ENCODE results near the gene STK32C. TPM values are rescaled to one million over a fixed set of nuclear protein-coding genes. Genes with fewer than 3 reads are reported as not detected.

Gene STK32C
- total RNA-seq, 1 donor: 4.2 TPM

GRCh38 chr10:132314336-132314735 lies 6.6 kb upstream of the STK32C start:
- no peaks in the 10 kb centered on the region for H3K9me3 ChIP-seq (ENCODE audit: low read depth, low read length)
- peaks cover 2% of the 10 kb centered on the region for H3K27me3 ChIP-seq (ENCODE audit: insufficient read depth, low read length)
- peaks cover under 1% of the 10 kb centered on the region for H3K4me1 ChIP-seq (ENCODE audit: insufficient read depth, low read length)

GRCh38 chr10:132313865-132314264 lies 6.1 kb upstream of the STK32C start:
- Histone ChIP-seq H3K4me1 (ENCODE audit: insufficient read depth, low read length) (peaks cover 5% of the 10 kb centered on the region), H3K27me3 (ENCODE audit: insufficient read depth, low read length) (peaks cover 3% of the 10 kb centered on the region), H3K9me3 (ENCODE audit: low read depth, low read length) (no peaks in the 10 kb centered on the region), H3K4me3 (ENCODE audit: low read length) (no peak overlapping the region)

More at GRCh38 chr10:132314336-132314735, 6.6 kb upstream of the STK32C start:
- H3K4me3 ChIP-seq (ENCODE audit: low read length): no peak overlapping the region

- Histone ChIP-seq H3K4me3 (ENCODE audit: low read length) (no peak overlapping the region), H3K9me3 (ENCODE audit: low read depth, low read length) (no peaks in the 10 kb centered on the region)
Observed at GRCh38 chr10:132313305-132313704, 5.6 kb upstream of the STK32C start.

GRCh38 chr10:132311338-132311939 lies 3.7 kb upstream of the STK32C start:
- Histone ChIP-seq H3K9me3 (ENCODE audit: low read depth, low read length) (no peaks in the 10 kb centered on the region), H3K4me3 (ENCODE audit: low read length) (no peak overlapping the region), H3K27me3 (ENCODE audit: insufficient read depth, low read length) (peaks cover 3% of the 10 kb centered on the region), H3K4me1 (ENCODE audit: insufficient read depth, low read length) (peaks cover 18% of the 10 kb centered on the region)

More at GRCh38 chr10:132313305-132313704, 5.6 kb upstream of the STK32C start:
- Histone ChIP-seq H3K4me1 (ENCODE audit: insufficient read depth, low read length) (peaks cover 10% of the 10 kb centered on the region), H3K27me3 (ENCODE audit: insufficient read depth, low read length) (peaks cover 3% of the 10 kb centered on the region)

DNA sequence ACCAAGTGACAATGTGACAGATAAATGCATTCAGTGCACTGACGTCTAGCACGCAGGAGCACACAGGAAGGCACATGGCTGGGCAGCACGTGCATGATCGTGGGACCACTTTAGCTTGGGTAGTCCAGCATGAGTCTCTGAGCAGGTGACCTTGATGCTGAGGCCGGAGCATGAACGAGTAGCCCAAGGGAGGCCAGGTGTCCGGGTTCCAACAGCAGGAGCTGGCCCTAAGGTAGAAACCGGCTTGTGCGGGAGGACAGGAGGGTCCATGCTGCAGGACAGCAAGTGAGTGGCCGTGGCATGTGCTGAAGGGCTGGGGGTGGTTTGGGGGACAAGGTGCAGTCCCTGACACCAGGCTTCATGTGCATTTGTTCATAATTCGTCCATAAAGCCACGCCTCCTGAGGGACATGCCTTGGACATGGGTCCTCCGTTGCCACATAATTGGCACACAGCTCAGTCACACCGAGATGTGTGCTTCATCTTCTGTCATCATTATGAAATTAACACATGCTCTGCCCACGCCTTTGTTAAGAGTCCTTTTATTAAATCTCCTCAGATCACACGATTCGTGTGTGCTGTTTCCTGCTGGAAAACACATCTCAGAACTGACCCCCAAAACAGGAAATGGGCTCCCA lies 3.1 kb upstream of the STK32C start:
- Histone ChIP-seq H3K4me3 (ENCODE audit: low read length) (no peak overlapping the region), H3K27me3 (ENCODE audit: insufficient read depth, low read length) (peaks cover 6% of the 10 kb centered on the region), H3K4me1 (ENCODE audit: insufficient read depth, low read length) (peaks cover 22% of the 10 kb centered on the region), H3K9me3 (ENCODE audit: low read depth, low read length) (no peaks in the 10 kb centered on the region)

DNA sequence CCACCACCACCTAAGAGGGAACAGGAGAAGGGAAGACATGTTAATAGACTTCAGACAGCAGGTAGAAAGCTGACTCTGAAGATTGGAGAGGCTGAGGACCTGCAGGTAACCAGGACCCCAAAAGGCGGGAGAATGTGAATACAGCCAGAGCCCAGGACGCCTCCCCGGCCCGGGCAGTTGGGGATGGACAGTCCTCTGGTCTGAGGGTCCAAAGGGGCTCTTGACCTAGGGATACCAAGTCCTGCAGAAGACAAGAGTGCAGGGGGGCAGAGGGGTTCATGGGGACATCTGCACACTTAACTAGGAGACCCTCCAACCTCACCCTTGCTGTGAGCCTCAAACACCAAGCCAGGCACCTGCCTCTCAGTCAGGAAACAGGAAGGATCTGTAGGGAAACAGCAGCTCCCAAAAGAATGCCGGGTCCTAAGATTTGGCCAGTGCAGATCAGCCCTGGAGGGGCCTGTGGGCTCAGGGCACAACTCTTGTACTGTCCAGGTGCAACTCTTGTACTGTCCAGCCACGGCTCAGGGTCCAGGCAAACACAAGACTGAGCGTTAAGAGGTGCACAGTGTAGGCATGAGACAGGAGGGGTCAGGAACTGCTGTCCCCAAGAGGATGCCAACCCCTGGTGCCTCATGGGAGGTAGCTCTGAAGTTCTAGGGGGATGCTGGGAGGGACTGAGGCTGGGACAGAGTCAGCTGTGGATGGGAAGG lies 2.3 kb upstream of the STK32C start:
- no peaks in the 10 kb centered on the region for H3K9me3 ChIP-seq (ENCODE audit: low read depth, low read length)
- peaks cover 6% of the 10 kb centered on the region for H3K27me3 ChIP-seq (ENCODE audit: insufficient read depth, low read length)
- no peak overlapping the region for H3K4me3 ChIP-seq (ENCODE audit: low read length)
- H3K4me1 ChIP-seq (ENCODE audit: insufficient read depth, low read length): peaks cover 26% of the 10 kb centered on the region

DNA sequence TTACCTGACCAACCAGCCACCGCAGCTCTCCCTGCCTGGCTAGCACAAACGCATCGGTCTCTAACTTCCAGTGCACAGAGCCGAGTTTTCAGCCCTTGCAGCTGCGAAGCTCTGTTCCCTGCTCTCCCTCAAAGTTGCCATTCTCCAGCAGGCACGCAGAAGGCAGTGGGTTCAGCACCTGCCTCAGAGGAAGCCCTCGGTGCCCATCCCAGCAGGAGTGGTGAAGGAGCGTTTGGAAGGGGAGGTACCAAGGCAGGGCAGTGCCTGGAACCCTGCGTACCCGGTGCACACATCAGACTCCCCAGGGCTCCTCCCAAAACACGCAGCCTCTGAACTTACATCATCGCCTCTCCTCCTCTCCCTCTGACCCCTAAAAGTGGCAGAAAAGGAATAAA lies 1.7 kb upstream of the STK32C start:
- H3K4me1 ChIP-seq (ENCODE audit: insufficient read depth, low read length): peaks cover 26% of the 10 kb centered on the region
- peaks cover 6% of the 10 kb centered on the region for H3K27me3 ChIP-seq (ENCODE audit: insufficient read depth, low read length)
- H3K9me3 ChIP-seq (ENCODE audit: low read depth, low read length): no peaks in the 10 kb centered on the region
- H3K4me3 ChIP-seq (ENCODE audit: low read length): no peak overlapping the region

GRCh38 chr10:132308587-132309470 lies 1.1 kb upstream of the STK32C start:
- H3K4me1 ChIP-seq (ENCODE audit: insufficient read depth, low read length): peaks cover 26% of the 10 kb centered on the region
- H3K4me3 ChIP-seq (ENCODE audit: low read length): peak overlapping the region; percentile 59
- H3K9me3 ChIP-seq (ENCODE audit: low read depth, low read length): no peaks in the 10 kb centered on the region
- H3K27me3 ChIP-seq (ENCODE audit: insufficient read depth, low read length): peaks cover 6% of the 10 kb centered on the region

DNA sequence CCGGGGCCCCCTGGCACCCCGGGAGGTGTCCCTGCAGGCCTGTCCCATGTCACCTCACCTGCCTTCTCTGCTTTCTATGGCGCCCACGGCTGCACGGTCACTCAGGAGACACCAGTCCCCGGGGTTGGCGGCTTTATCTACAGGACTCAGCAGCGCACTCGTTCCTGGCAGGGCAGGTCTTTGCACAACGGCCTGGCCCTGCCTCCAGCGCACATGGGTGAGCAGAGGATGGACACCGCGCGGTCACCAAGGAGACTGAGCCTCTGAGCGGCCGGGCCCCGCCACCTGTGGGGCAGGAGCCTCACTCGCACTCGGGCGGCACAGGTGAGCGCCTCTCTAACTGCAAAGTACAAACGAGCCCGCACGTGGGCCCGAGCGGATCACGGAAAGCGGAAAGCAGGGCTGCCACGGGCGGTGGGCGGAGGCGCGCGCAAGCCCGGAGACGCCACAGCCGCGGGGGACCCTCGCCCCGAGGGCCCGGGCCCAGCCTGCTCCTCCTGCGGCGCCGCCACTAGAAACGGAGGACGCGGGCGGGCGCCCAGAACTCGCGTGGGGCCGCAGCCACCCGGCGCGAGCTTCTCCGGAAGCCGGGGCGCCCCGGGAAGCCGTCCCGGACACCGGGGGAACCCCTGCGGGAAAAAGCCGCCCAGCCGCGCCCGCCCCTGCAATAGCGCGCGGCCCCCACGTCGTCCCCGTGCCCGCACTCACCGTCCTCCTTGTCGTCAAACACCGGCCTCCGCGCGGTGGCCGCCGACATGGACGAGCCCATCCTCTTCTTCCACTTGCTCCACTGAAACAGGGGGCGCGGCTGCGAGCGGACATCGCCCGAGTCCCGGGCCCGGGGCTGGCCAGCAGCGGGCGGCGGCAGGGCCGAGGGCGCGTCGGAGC lies 642 bp downstream of the STK32C start:
- Histone ChIP-seq H3K4me1 (ENCODE audit: insufficient read depth, low read length) (peaks cover 26% of the 10 kb centered on the region), H3K27me3 (ENCODE audit: insufficient read depth, low read length) (peaks cover 6% of the 10 kb centered on the region), H3K9me3 (ENCODE audit: low read depth, low read length) (no peaks in the 10 kb centered on the region), H3K4me3 (ENCODE audit: low read length) (peak overlapping the region; percentile 39)

- H3K4me3 ChIP-seq (ENCODE audit: low read length): no peak overlapping the region
Observed at GRCh38 chr10:132306343-132306685, 1.4 kb downstream of the STK32C start.

DNA sequence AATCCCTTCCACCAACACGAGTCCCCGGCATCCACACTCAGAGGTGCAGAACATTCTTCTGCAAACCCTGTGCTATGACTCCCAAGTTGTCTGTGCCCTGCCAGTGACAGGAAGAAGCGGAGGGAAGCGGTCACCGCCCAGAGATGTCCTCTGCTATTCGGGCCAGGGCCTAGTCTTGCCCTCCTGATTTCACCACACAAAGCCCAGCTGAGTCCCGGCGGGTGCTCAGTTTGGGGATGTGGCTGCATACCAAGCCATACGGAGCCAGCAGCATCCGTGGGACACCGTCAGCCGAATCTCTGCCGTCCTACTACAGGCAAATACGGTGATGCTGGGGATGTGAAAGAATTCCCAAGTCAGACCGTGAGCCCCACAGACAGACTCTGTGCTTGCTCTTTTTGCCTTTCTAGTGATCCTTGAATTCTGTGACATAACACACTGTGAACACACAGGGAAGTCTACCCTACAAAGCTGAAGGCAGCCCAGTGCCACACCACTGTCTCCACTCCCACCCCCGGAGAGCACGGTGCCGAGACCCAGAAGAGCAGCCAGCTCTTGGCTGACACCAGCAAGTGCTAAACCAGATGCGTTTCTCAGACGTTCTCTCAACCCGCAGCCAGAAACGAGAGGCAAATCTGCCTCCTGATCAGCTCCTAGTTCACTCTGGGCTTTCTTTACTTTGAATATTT lies 2.0 kb downstream of the STK32C start:
- H3K4me3 ChIP-seq (ENCODE audit: low read length): no peak overlapping the region

More at GRCh38 chr10:132306343-132306685, 1.4 kb downstream of the STK32C start:
- Histone ChIP-seq H3K27me3 (ENCODE audit: insufficient read depth, low read length) (peaks cover 6% of the 10 kb centered on the region), H3K9me3 (ENCODE audit: low read depth, low read length) (no peaks in the 10 kb centered on the region), H3K4me1 (ENCODE audit: insufficient read depth, low read length) (peaks cover 26% of the 10 kb centered on the region)

DNA sequence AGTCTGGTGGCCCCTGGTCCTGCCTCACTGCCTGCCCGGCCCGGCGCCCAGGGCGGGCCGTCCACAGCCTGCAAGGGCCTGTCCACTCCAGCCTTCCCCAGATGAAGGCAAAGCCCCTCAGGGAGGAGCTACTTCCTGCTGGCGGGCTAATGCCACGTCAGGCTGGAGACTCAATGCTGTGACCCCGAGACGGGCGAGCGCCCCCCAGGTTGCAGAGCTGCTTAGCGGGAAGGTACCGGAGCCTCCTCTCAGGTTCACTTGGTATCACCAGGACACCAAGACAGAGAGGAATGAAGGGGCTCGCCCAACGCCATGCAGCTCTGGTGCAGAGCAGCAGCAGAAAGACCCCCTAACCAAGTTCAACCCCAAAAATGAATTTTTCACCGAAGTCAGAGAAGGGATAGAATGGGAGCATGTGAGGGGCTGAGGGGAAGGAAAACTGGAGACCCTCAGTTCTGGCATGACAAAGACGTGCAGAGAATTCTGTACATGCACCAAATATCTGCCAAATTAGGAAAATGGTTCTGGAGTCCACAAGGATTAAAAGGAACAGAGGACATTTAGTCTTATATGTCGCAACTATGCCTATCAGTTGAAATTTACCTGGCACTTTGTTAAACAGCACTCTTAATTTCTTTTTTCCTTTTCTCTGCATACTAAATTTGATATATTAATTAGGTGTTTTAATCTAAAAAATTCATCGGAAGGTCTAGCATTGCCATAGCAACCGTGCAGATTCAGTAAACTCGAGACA lies 2.8 kb downstream of the STK32C start:
- H3K4me1 ChIP-seq (ENCODE audit: insufficient read depth, low read length): peaks cover 26% of the 10 kb centered on the region
- no peak overlapping the region for H3K4me3 ChIP-seq (ENCODE audit: low read length)
- H3K9me3 ChIP-seq (ENCODE audit: low read depth, low read length): no peaks in the 10 kb centered on the region
- peaks cover 6% of the 10 kb centered on the region for H3K27me3 ChIP-seq (ENCODE audit: insufficient read depth, low read length)

More for the DNA sequence above, 2.0 kb downstream of the STK32C start:
- H3K9me3 ChIP-seq (ENCODE audit: low read depth, low read length): no peaks in the 10 kb centered on the region
- peaks cover 6% of the 10 kb centered on the region for H3K27me3 ChIP-seq (ENCODE audit: insufficient read depth, low read length)
- H3K4me1 ChIP-seq (ENCODE audit: insufficient read depth, low read length): peaks cover 26% of the 10 kb centered on the region
